Measurements from ENCODE around the gene COL6A1.
"Not testable (repeated sequence)": the region's sequence is repeated elsewhere in the genome, so short reads cannot be mapped to it uniquely, and the experiment has no call there.

The COL6A1 gene

GRCh38 chr21:46029186-46029924 lies 47.8 kb downstream of the COL6A1 start:
- no peak for DNase-seq

- DNase-seq = no peak
Measured at GRCh38 chr21:46031484-46031883, 49.9 kb downstream of the COL6A1 start.

- no peak for DNase-seq
Measured at GRCh38 chr21:46032100-46032499, 50.5 kb downstream of the COL6A1 start.

- DNase-seq = no peak
Measured at GRCh38 chr21:46033410-46034400, 52.1 kb downstream of the COL6A1 start.

- no peak for DNase-seq
Measured at GRCh38 chr21:46035809-46036695, 54.5 kb downstream of the COL6A1 start.

GRCh38 chr21:46036696-46037330 lies 55.2 kb downstream of the COL6A1 start:
- no peak for DNase-seq

- DNase-seq = no peak
Measured at GRCh38 chr21:46037331-46038325, 56.1 kb downstream of the COL6A1 start.

GRCh38 chr21:46038341-46038829 lies 56.8 kb downstream of the COL6A1 start:
- DNase-seq = no peak

GRCh38 chr21:46038871-46039397 lies 57.4 kb downstream of the COL6A1 start:
- no peak for DNase-seq

- no peak for DNase-seq
Measured at GRCh38 chr21:46039891-46040660, 58.5 kb downstream of the COL6A1 start.

- DNase-seq = no peak
Measured at GRCh38 chr21:46040707-46041106, 59.1 kb downstream of the COL6A1 start.

GRCh38 chr21:46041183-46041582 lies 59.6 kb downstream of the COL6A1 start:
- DNase-seq = no peak

- no peak for DNase-seq
Measured at GRCh38 chr21:46045154-46045553, 63.6 kb downstream of the COL6A1 start.

GRCh38 chr21:46046471-46046870 lies 64.9 kb downstream of the COL6A1 start:
- DNase-seq = no peak

- DNase-seq = not testable (repeated sequence)
Measured at GRCh38 chr21:46046906-46047305, 65.3 kb downstream of the COL6A1 start.

- no peak for DNase-seq
Measured at GRCh38 chr21:46048926-46049889, 67.6 kb downstream of the COL6A1 start.

- no peak for DNase-seq
Measured at GRCh38 chr21:46049890-46050667, 68.5 kb downstream of the COL6A1 start.
